Chondrocyte (in vitro differentiated cells): ENCODE results near the gene RNF10. TPM values are rescaled to one million over a fixed set of nuclear protein-coding genes. Genes with fewer than 3 reads are reported as not detected.

Experiments
- DNase-seq: peaks from one replicate; pipeline ENCODE4 v3.0.0; 2021; ENCODE audit warnings: mixed read lengths, low spot score
- H3K27ac Mint-ChIP-seq: one replicate; pipeline ENCODE4 v1.8.0; 2021; ENCODE audit warnings: mild to moderate bottlenecking, moderate library complexity, mixed read lengths; ENCODE audit not compliant: unreplicated experiment
- H3K27me3 Mint-ChIP-seq: 2 replicates; pipeline ENCODE4 v1.8.0; 2021; ENCODE audit warnings: low read depth, mixed read lengths
- H3K36me3 Mint-ChIP-seq: 2 replicates; pipeline ENCODE4 v1.8.0; 2021; ENCODE audit warnings: low read depth, mixed read lengths
- H3K4me1 Mint-ChIP-seq: 2 replicates; pipeline ENCODE4 v1.8.0; 2021; ENCODE audit warnings: low read depth, mild to moderate bottlenecking, mixed read lengths
- H3K4me3 Mint-ChIP-seq: one replicate; pipeline ENCODE4 v1.8.0; 2021; ENCODE audit warnings: mild to moderate bottlenecking, moderate library complexity, mixed read lengths; ENCODE audit not compliant: unreplicated experiment
- H3K9me3 Mint-ChIP-seq: 2 replicates; pipeline ENCODE4 v1.8.0; 2021; ENCODE audit warnings: low read depth, mixed read lengths
- total RNA-seq: library from RNA; stranded (reverse); gene quantifications from 3 replicates; pipeline ENCODE4 v1.2.1, GENCODE V29; 2021
- TF ChIP-seq, protein P1 (sequence below): fragments of 200-600 bp; sonication (generic); IDR thresholded peaks from 2 replicates; pipeline ENCODE4 v1.5.0; 2021; ENCODE audit warnings: antibody characterized with exemption, mild to moderate bottlenecking, moderate library complexity

Gene RNF10
- total RNA-seq, 1 donor from 2014 or later = 136 TPM

DNA sequence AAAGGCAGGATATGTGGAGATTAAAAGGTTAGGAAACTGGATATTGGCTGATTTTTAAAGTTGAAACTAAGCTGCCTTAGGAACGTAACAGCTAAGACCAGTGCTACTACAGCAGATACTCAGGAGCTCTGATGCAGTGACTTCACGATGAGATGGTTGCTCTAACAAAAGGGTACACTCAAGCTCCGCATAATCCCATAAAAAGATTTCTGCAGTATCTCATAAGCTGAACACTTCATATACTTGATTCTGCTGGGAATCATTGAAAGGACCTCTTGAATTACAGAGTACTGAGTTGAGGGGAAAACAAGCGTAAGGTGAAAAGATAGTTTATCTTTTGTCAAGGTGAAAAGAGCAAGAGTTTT is 3.7 kb downstream of the RNF10 start:
- no peak for DNase-seq
- Mint-ChIP-seq H3K27me3 (no peaks in the 10 kb centered on the region), H3K4me1 (peaks cover 60% of the 10 kb centered on the region), H3K4me3 (peak overlapping the region; percentile 11), H3K9me3 (no peaks in the 10 kb centered on the region), H3K36me3 (no peaks in the 10 kb centered on the region), H3K27ac (peak overlapping the region; percentile 3)
- TF ChIP-seq, protein P1, sequence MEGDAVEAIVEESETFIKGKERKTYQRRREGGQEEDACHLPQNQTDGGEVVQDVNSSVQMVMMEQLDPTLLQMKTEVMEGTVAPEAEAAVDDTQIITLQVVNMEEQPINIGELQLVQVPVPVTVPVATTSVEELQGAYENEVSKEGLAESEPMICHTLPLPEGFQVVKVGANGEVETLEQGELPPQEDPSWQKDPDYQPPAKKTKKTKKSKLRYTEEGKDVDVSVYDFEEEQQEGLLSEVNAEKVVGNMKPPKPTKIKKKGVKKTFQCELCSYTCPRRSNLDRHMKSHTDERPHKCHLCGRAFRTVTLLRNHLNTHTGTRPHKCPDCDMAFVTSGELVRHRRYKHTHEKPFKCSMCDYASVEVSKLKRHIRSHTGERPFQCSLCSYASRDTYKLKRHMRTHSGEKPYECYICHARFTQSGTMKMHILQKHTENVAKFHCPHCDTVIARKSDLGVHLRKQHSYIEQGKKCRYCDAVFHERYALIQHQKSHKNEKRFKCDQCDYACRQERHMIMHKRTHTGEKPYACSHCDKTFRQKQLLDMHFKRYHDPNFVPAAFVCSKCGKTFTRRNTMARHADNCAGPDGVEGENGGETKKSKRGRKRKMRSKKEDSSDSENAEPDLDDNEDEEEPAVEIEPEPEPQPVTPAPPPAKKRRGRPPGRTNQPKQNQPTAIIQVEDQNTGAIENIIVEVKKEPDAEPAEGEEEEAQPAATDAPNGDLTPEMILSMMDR = no peak

DNA sequence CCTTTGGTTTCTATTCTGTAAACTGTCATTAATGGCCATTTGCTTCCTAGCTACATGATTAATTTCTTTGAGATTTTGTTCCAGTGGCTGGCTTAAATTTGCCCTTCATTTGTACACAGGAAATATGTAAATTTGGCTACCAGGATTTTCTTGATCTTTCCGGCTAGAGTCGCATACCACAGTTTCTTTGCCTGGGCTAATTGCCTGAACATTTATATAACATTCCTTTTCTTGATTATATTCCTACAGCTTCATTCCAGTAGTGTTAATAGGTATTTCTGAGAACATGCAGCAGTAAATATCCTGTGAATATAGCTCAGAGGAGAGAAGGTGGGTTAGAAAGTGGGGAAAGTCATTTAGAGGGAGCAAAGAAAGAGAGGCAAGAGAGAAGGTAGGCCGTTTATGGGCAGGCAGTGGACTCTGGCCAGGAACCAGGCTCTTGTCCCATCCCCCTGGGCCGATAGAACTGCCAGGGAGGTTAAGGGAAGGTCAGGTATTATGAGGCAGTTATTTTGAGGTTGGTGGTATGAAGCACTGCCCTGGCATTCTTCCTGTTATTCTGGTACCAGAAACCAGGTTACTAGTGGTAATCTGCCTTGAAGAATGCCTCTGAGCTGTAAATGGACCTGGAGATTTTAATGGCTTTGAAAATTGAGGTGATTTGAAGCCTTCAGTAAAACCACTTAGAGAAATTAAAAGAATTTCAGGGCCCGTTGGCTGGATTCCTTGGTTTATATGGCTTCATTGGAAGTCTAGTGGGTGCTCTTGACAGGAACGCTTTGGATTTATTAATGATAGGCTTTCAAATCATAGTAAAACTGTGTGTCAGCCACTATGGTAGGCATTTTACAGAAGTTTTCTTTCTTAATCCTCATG is 4.4 kb downstream of the RNF10 start:
- peak overlapping the region; percentile 67 for H3K27ac Mint-ChIP-seq

DNA sequence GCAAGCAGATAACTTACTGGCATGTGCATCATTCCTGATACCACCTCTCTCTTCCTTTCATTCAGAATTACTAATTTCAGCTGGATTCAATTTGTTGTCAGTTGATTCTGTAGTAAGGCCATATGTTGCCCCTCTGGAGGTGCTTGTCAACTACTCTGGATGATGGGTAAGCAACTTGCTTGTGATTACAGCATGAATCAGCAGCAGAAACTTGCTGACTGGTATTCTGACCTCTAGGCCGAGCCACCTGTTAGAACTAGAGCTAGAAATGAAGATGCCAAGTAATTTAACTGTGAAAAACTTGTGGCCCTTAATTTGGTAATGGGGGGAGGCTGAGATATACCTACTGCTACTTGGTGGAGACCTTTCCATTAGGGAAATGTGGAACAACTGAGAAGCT is 5.1 kb downstream of the RNF10 start:
- Mint-ChIP-seq H3K9me3 (no peaks in the 10 kb centered on the region), H3K4me3 (no peak overlapping the region), H3K27me3 (no peaks in the 10 kb centered on the region), H3K36me3 (no peaks in the 10 kb centered on the region), H3K27ac (peak overlapping the region; percentile 22), H3K4me1 (peaks cover 61% of the 10 kb centered on the region)
- no peak for DNase-seq
- TF ChIP-seq, protein P1 = no peak

More for the DNA sequence above, 4.4 kb downstream of the RNF10 start:
- Mint-ChIP-seq H3K27me3 (no peaks in the 10 kb centered on the region), H3K9me3 (no peaks in the 10 kb centered on the region), H3K4me3 (peak overlapping the region; percentile 11), H3K36me3 (no peaks in the 10 kb centered on the region), H3K4me1 (peaks cover 61% of the 10 kb centered on the region)
- no peak for DNase-seq
- TF ChIP-seq, protein P1 = no peak

DNA sequence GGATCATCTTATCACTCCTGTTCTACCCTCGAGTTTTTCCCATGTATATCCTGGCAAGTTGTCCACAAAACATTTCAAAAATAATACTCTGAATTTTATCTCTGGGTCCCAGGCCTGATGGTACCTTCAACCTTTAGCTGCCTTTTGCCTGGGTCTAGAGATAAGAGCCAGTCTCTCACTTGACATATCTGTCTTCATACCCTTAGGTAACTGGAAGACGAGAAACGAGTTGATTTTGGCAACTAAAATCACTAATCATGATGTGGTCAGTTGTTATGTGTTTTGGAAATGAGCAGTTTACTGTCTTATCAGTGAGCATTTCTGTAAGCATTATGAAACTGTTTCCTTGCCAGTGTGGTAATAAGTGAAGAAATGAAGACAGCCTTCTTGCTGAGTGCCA is 6.3 kb downstream of the RNF10 start:
- Mint-ChIP-seq H3K36me3 (no peaks in the 10 kb centered on the region), H3K27ac (peak overlapping the region; percentile 59), H3K4me3 (no peak overlapping the region), H3K27me3 (no peaks in the 10 kb centered on the region), H3K9me3 (no peaks in the 10 kb centered on the region), H3K4me1 (peaks cover 57% of the 10 kb centered on the region)
- DNase-seq = no peak
- TF ChIP-seq, protein P1 = no peak

DNA sequence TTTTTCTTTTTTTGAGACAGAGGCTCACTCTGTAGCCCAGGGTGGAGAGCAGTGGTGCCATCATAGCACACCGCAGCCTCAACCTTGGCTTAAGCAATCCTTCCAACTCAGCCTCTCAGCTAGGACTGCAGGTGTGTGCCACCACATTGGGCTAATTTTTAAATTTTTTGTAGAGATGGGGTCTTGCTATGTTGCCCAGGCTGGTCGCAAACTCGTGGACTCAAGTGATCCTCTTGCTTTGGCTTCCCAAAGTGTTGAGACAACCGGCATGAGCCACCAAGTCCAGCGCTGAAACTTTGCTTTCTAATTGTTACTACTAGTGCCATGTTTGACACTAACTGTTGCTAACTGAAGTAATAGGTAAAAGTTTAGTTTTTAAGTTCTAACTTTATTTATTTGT is 8.0 kb downstream of the RNF10 start:
- TF ChIP-seq, protein P1 = no peak
- H3K36me3 Mint-ChIP-seq = peaks cover 6% of the 10 kb centered on the region

More for the DNA sequence above, 8.0 kb downstream of the RNF10 start:
- Mint-ChIP-seq H3K9me3 (no peaks in the 10 kb centered on the region), H3K4me1 (peaks cover 46% of the 10 kb centered on the region), H3K4me3 (no peak overlapping the region), H3K27ac (no peak overlapping the region), H3K27me3 (no peaks in the 10 kb centered on the region)
- DNase-seq = no peak
